ENCODE measurements around the gene NIPBL. TPM values are rescaled to one million over a fixed set of nuclear protein-coding genes. Genes with fewer than 3 reads are reported as not detected.

The NIPBL gene
- total RNA-seq, 1 experiment from 2014 or later = 61.3 TPM

DNA sequence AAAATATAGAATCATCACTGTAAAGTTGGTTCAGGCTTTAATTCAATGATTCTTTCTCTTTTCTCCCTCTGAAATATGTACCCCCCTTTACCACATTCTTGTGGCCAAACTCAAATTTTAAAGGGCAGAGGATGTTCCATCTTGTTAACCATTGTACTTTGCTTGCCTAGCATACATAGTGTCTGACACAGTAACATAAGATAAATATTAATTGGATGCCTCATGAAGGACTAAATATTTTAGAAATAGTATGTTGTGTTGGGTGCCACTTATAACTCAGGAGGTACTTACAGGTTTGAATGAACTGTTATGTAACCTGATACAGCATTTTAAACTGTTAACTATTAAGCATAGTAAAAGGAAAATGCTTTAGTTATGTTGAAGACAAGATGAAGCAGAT lies 71.5 kb downstream of the NIPBL start:
- Histone ChIP-seq H3K79me1 (ENCODE audit: insufficient read depth, low read depth, low read length, poor library complexity, severe bottlenecking) (no peaks in the 10 kb centered on the region), H3K4ac (ENCODE audit: low read depth, low read length) (no peak overlapping the region), H3K4me2 (ENCODE audit: insufficient read depth, insufficient read length, low read length) (no peak overlapping the region), H3K9ac (ENCODE audit: extremely low read depth, insufficient read length, low read length) (no peak overlapping the region), H3K27ac (ENCODE audit: insufficient read length, low read depth, low read length) (no peak overlapping the region), H3K23me2 (ENCODE audit: insufficient read length, low read depth, low read length, poor library complexity, severe bottlenecking) (no peaks in the 10 kb centered on the region), H4K91ac (ENCODE audit: insufficient read length, low read depth, low read length) (no peak overlapping the region), H2BK12ac (ENCODE audit: insufficient read length, low read depth, low read length) (no peak overlapping the region), H2BK5ac (ENCODE audit: insufficient read length, low read length) (no peak overlapping the region), H3K4me1 (ENCODE audit: insufficient read depth, low read length) (no peaks in the 10 kb centered on the region), H2BK15ac (ENCODE audit: low read depth, low read length) (no peak overlapping the region), H3K27me3 (ENCODE audit: insufficient read depth, low read length) (no peaks in the 10 kb centered on the region), H4K5ac (ENCODE audit: insufficient read length, low read depth, low read length) (no peak overlapping the region), H3K18ac (ENCODE audit: insufficient read length, low read depth, low read length) (no peak overlapping the region), H3K9me3 (ENCODE audit: control insufficient read depth, low read depth, low read length) (no peaks in the 10 kb centered on the region), H3K79me2 (ENCODE audit: insufficient read depth, low read length) (peaks cover 2% of the 10 kb centered on the region; the same call in 1 of the 2 replicates), H4K8ac (replicated peaks; ENCODE audit: insufficient read length, low read depth, low read length) (no peak overlapping the region), H2BK20ac (ENCODE audit: low read depth, low read length, poor library complexity, severe bottlenecking) (no peak overlapping the region), H2AFZ (ENCODE audit: low read length) (no peak overlapping the region), H2BK120ac (ENCODE audit: low read depth, low read length, poor library complexity, severe bottlenecking) (no peak overlapping the region), H3T11ph (ENCODE audit: low read length) (no peak overlapping the region), H2AK5ac (ENCODE audit: insufficient read length, low read length) (no peak overlapping the region), H3K23ac (ENCODE audit: insufficient read length, low read depth, low read length) (no peak overlapping the region), H4K20me1 (ENCODE audit: control insufficient read depth, insufficient read depth, insufficient read length) (no peaks in the 10 kb centered on the region), H3K56ac (ENCODE audit: insufficient read length, low read depth, low read length) (no peak overlapping the region), H3K14ac (ENCODE audit: insufficient read depth, low read length) (no peak overlapping the region)
- Mint-ChIP-seq H3K27me3 (ENCODE audit: low read depth) (no peaks in the 10 kb centered on the region), H3K4me1 (peaks cover 11 to 22% of the 10 kb centered on the region in 2 experiments), H3K4me3 (no peak overlapping the region), H3K36me3 (ENCODE audit: insufficient read depth in 1 of 3, low read depth in 3 of 3) (no peaks in the 10 kb centered on the region), H3K9me3 (no peaks in the 10 kb centered on the region), H3K27ac (no peak overlapping the region)
- TF ChIP-seq, protein P1, sequence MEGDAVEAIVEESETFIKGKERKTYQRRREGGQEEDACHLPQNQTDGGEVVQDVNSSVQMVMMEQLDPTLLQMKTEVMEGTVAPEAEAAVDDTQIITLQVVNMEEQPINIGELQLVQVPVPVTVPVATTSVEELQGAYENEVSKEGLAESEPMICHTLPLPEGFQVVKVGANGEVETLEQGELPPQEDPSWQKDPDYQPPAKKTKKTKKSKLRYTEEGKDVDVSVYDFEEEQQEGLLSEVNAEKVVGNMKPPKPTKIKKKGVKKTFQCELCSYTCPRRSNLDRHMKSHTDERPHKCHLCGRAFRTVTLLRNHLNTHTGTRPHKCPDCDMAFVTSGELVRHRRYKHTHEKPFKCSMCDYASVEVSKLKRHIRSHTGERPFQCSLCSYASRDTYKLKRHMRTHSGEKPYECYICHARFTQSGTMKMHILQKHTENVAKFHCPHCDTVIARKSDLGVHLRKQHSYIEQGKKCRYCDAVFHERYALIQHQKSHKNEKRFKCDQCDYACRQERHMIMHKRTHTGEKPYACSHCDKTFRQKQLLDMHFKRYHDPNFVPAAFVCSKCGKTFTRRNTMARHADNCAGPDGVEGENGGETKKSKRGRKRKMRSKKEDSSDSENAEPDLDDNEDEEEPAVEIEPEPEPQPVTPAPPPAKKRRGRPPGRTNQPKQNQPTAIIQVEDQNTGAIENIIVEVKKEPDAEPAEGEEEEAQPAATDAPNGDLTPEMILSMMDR (conservative IDR thresholded peaks at IDR 0.05) = no peak
- no peak for DNase-seq

All from H9 (cell line).